ENCODE results near the gene LSM4.

GRCh38 chr19:18351544-18351943, 28.7 kb upstream of the LSM4 start:
- TF ChIP-seq CTCF (IDR thresholded peaks at IDR 0.05) (no peak), POLR2A (IDR thresholded peaks at IDR 0.05) (no peak)
